HepG2 (cell line): Measurements from ENCODE around the gene DENND10. TPM values are rescaled to one million over a fixed set of nuclear protein-coding genes. Genes with fewer than 3 reads are reported as not detected.

Source experiments
- CEBPB ChIP-seq: IDR thresholded peaks from 2 replicates; pipeline ENCODE4 v1.6.1; 2011; ENCODE audit warnings: low read depth, low read length, improper control_type of control experiment, borderline replicate concordance
- EEA1 ChIP-seq: sonication (generic); formaldehyde crosslinking; IDR thresholded peaks from 2 replicates; pipeline ENCODE4 v1.5.1; 2020; ENCODE audit warnings: mild to moderate bottlenecking, missing genetic modification reagents, borderline replicate concordance
- FOXM1 ChIP-seq: sonication (generic); formaldehyde crosslinking; IDR thresholded peaks from 2 replicates; pipeline ENCODE4 v1.5.0; 2020; ENCODE audit warnings: missing genetic modification reagents
- FOXO1 ChIP-seq: sonication (generic); formaldehyde crosslinking; IDR thresholded peaks from 2 replicates; pipeline ENCODE4 v1.4.0; 2020; ENCODE audit warnings: missing genetic modification reagents
- GTF3A ChIP-seq: sonication (generic); formaldehyde crosslinking; conservative IDR thresholded peaks from 2 replicates; pipeline ENCODE4 v1.4.0; 2020; ENCODE audit warnings: mild to moderate bottlenecking, missing genetic modification reagents
- HNRNPLL ChIP-seq: fragments of 200-400 bp; formaldehyde crosslinking; IDR thresholded peaks from 2 replicates; pipeline ENCODE4 v1.6.1; 2017; ENCODE audit warnings: mild to moderate bottlenecking, low read depth, low read length; ENCODE audit not compliant: poor library complexity, severe bottlenecking
- NCOA1 ChIP-seq: sonication (generic); formaldehyde crosslinking; IDR thresholded peaks from 2 replicates; pipeline ENCODE4 v1.9.0; 2021; ENCODE audit warnings: missing genetic modification reagents
- NCOR1 ChIP-seq: fragments of 200-600 bp; sonication (generic); IDR thresholded peaks from 2 replicates; pipeline ENCODE4 v1.7.0; 2017; ENCODE audit warnings: antibody characterized with exemption, low read length, borderline replicate concordance
- ONECUT2 ChIP-seq: sonication (generic); formaldehyde crosslinking; IDR thresholded peaks from 2 replicates; pipeline ENCODE4 v1.4.0; 2020; ENCODE audit warnings: missing genetic modification reagents
- PAF1 ChIP-seq: IDR thresholded peaks from 2 replicates; pipeline ENCODE4 v1.6.1; 2016; ENCODE audit warnings: missing genetic modification reagents, missing compliant biosample characterization
- REST ChIP-seq, 2 experiments: IDR thresholded peaks; 2 replicates each; pipeline ENCODE4 v1.6.1; 2011 to 2012; ENCODE audit warnings: low read length in 2 of 2, borderline replicate concordance in 1 of 2, low read depth in 1 of 2, mild to moderate bottlenecking in 1 of 2, moderate library complexity in 1 of 2
- SALL1 ChIP-seq: sonication (generic); formaldehyde crosslinking; IDR thresholded peaks from 2 replicates; pipeline ENCODE4 v1.8.0; 2022; ENCODE audit warnings: mild to moderate bottlenecking, missing genetic modification reagents
- ZBTB21 ChIP-seq: sonication (generic); formaldehyde crosslinking; IDR thresholded peaks from 2 replicates; pipeline ENCODE4 v1.4.0; 2020; ENCODE audit warnings: missing genetic modification reagents
- ZMYM4 ChIP-seq: sonication (generic); formaldehyde crosslinking; IDR thresholded peaks from 2 replicates; pipeline ENCODE4 v1.8.1; 2023; ENCODE audit warnings: mild to moderate bottlenecking, missing genetic modification reagents
- ZNF3 ChIP-seq: IDR thresholded peaks from 2 replicates; pipeline ENCODE4 v1.7.0; 2017; ENCODE audit warnings: inconsistent platforms
- ZNF766 ChIP-seq: sonication (generic); formaldehyde crosslinking; IDR thresholded peaks from 2 replicates; pipeline ENCODE4 v1.5.0; 2020; ENCODE audit warnings: missing genetic modification reagents, borderline replicate concordance
- ZNF788 ChIP-seq: sonication (generic); formaldehyde crosslinking; IDR thresholded peaks from 2 replicates; pipeline ENCODE4 v1.5.0; 2020; ENCODE audit warnings: mild to moderate bottlenecking, missing genetic modification reagents, borderline replicate concordance
- polyA plus RNA-seq, 8 experiments: library from polyadenylated mRNA; depleted of rRNA in 3 of 8; stranded (reverse) in 7 of 8; unstranded in 1 of 8; fragments of >200 nt; fragmentation: Illumina TruSeq in 4 of 8; extraction: Trizol in 4 of 8; gene quantifications; 2 replicates each; pipeline versions ENCODE4 v1.2.1 to v1.2.3, GENCODE V29; 2011 to 2016; ENCODE audit warnings: low read depth in 4 of 8, missing spikeins in 1 of 8, mixed read lengths in 1 of 8; ENCODE audit not compliant: insufficient read depth in 1 of 8
- total RNA-seq, 5 experiments: library from RNA; depleted of rRNA; stranded (reverse); fragments of >200 nt; fragmentation: Illumina TruSeq; extraction: Trizol; gene quantifications; 2 replicates each; pipeline ENCODE4 v1.2.3, GENCODE V29; 2016; ENCODE audit warnings: low read depth in 1 of 5
- TF ChIP-seq, protein P1 (sequence below): sonication (generic); formaldehyde crosslinking; IDR thresholded peaks from 2 replicates; pipeline ENCODE4 v1.4.0; 2020; ENCODE audit warnings: missing genetic modification reagents, borderline replicate concordance
- TF ChIP-seq, protein P2 (sequence below): sonication (generic); formaldehyde crosslinking; IDR thresholded peaks from 2 replicates; pipeline ENCODE4 v1.4.0; 2020; ENCODE audit warnings: missing genetic modification reagents

Gene DENND10
- total and polyA plus RNA-seq, 2 of the 13 experiments (the other 11 are each of a cell fraction or from before 2014, with no cell fraction given), result 43.7 to 78.8 TPM

- TF ChIP-seq ZNF766 (0 out of 2 replicates have a peak, but pooled peaks have one; percentile 72), ONECUT2 (no peak), ZNF788 (CRISPR knock-in tag) (peak; percentile 84; the same call in 1 of the 2 replicates), PAF1 (no peak), CEBPB (no peak), ZMYM4 (CRISPR knock-in tag) (peak; percentile 74), EEA1 (CRISPR knock-in tag) (0 out of 2 replicates have a peak, but pooled peaks have one; percentile 37), ZNF3 (no peak), SALL1 (peak; percentile 83), HNRNPLL (peak; percentile 57), REST (IDR thresholded peaks at IDR 0.05; ENCODE audit: borderline replicate concordance in 1 of 2, low read depth in 1 of 2, low read length in 2 of 2) (0 out of 4 replicates have a peak, but pooled peaks of 1 of the 2 experiments have one; percentile 37), ZBTB21 (CRISPR knock-in tag) (no peak), NCOR1 (no peak), GTF3A (CRISPR knock-in tag) (0 out of 2 replicates have a peak, but pooled peaks have one; percentile 60), FOXO1 (CRISPR knock-in tag) (no peak), NCOA1 (CRISPR knock-in tag) (peak; percentile 37; the same call in 1 of the 2 replicates), FOXM1 (CRISPR knock-in tag) (no peak)
- TF ChIP-seq, protein P1, sequence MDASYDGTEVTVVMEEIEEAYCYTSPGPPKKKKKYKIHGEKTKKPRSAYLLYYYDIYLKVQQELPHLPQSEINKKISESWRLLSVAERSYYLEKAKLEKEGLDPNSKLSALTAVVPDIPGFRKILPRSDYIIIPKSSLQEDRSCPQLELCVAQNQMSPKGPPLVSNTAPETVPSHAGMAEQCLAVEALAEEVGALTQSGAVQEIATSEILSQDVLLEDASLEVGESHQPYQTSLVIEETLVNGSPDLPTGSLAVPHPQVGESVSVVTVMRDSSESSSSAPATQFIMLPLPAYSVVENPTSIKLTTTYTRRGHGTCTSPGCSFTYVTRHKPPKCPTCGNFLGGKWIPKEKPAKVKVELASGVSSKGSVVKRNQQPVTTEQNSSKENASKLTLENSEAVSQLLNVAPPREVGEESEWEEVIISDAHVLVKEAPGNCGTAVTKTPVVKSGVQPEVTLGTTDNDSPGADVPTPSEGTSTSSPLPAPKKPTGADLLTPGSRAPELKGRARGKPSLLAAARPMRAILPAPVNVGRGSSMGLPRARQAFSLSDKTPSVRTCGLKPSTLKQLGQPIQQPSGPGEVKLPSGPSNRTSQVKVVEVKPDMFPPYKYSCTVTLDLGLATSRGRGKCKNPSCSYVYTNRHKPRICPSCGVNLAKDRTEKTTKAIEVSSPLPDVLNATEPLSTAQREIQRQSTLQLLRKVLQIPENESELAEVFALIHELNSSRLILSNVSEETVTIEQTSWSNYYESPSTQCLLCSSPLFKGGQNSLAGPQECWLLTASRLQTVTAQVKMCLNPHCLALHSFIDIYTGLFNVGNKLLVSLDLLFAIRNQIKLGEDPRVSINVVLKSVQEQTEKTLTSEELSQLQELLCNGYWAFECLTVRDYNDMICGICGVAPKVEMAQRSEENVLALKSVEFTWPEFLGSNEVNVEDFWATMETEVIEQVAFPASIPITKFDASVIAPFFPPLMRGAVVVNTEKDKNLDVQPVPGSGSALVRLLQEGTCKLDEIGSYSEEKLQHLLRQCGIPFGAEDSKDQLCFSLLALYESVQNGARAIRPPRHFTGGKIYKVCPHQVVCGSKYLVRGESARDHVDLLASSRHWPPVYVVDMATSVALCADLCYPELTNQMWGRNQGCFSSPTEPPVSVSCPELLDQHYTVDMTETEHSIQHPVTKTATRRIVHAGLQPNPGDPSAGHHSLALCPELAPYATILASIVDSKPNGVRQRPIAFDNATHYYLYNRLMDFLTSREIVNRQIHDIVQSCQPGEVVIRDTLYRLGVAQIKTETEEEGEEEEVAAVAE (CRISPR knock-in tag), result peak; percentile 39; the same call in 1 of the 2 replicates
- TF ChIP-seq, protein P2, sequence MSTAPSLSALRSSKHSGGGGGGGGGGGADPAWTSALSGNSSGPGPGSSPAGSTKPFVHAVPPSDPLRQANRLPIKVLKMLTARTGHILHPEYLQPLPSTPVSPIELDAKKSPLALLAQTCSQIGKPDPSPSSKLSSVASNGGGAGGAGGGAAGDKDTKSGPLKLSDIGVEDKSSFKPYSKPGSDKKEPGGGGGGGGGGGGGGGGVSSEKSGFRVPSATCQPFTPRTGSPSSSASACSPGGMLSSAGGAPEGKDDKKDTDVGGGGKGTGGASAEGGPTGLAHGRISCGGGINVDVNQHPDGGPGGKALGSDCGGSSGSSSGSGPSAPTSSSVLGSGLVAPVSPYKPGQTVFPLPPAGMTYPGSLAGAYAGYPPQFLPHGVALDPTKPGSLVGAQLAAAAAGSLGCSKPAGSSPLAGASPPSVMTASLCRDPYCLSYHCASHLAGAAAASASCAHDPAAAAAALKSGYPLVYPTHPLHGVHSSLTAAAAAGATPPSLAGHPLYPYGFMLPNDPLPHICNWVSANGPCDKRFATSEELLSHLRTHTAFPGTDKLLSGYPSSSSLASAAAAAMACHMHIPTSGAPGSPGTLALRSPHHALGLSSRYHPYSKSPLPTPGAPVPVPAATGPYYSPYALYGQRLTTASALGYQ (CRISPR knock-in tag), result no peak; the same call in 1 of the 2 replicates
Measured at GRCh38 chr10:119178372-119179119, 74.6 kb downstream of the DENND10 start, which contains the start of gene PRDX3 (continued).
